ENCODE data around the gene RACGAP1.

- TF ChIP-seq, protein P1, sequence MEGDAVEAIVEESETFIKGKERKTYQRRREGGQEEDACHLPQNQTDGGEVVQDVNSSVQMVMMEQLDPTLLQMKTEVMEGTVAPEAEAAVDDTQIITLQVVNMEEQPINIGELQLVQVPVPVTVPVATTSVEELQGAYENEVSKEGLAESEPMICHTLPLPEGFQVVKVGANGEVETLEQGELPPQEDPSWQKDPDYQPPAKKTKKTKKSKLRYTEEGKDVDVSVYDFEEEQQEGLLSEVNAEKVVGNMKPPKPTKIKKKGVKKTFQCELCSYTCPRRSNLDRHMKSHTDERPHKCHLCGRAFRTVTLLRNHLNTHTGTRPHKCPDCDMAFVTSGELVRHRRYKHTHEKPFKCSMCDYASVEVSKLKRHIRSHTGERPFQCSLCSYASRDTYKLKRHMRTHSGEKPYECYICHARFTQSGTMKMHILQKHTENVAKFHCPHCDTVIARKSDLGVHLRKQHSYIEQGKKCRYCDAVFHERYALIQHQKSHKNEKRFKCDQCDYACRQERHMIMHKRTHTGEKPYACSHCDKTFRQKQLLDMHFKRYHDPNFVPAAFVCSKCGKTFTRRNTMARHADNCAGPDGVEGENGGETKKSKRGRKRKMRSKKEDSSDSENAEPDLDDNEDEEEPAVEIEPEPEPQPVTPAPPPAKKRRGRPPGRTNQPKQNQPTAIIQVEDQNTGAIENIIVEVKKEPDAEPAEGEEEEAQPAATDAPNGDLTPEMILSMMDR (IDR thresholded peaks at IDR 0.05), result no peak
- no peak for TF ChIP-seq POLR2A (IDR thresholded peaks at IDR 0.05)
Observed at GRCh38 chr12:49964849-49965624, 60.3 kb downstream of the RACGAP1 start.

Data from testis (tissue), 2 donors.